GOT3 (cell line): Measurements from ENCODE around the gene PRKG1.
"Not testable (repeated sequence)": the region's sequence is repeated elsewhere in the genome, so short reads cannot be mapped to it uniquely, and the experiment has no call there.

Experiments
- DNase-seq: peaks from one replicate; lab custom pipeline; 2025; ENCODE audit warnings: mixed read lengths; lab: John Stamatoyannopoulos, UW

PRKG1 gene

GRCh38 chr10:51377932-51378599 lies 303.8 kb downstream of the PRKG1 start:
- DNase-seq: no peak

- no peak for DNase-seq
These were observed 307.9 kb downstream of the PRKG1 start for GRCh38 chr10:51382181-51382580.

GRCh38 chr10:51384971-51385370 lies 310.7 kb downstream of the PRKG1 start:
- no peak for DNase-seq

- no peak for DNase-seq
These were observed 312.1 kb downstream of the PRKG1 start for GRCh38 chr10:51386248-51386885.

GRCh38 chr10:51389415-51390321 lies 315.4 kb downstream of the PRKG1 start:
- DNase-seq: no peak

GRCh38 chr10:51393006-51393405 lies 318.7 kb downstream of the PRKG1 start:
- DNase-seq: not testable (repeated sequence)

- DNase-seq: no peak
These were observed 319.8 kb downstream of the PRKG1 start for GRCh38 chr10:51394039-51394438.

GRCh38 chr10:51397244-51397643 lies 323.0 kb downstream of the PRKG1 start:
- no peak for DNase-seq

- no peak for DNase-seq
These were observed 323.4 kb downstream of the PRKG1 start for GRCh38 chr10:51397695-51398094.

GRCh38 chr10:51399840-51400239 lies 325.6 kb downstream of the PRKG1 start:
- DNase-seq: no peak

GRCh38 chr10:51400392-51401096 lies 326.3 kb downstream of the PRKG1 start:
- DNase-seq: no peak

- no peak for DNase-seq
These were observed 329.2 kb downstream of the PRKG1 start for GRCh38 chr10:51403521-51403920.

GRCh38 chr10:51405580-51406351 lies 331.5 kb downstream of the PRKG1 start:
- no peak for DNase-seq

- no peak for DNase-seq
These were observed 332.3 kb downstream of the PRKG1 start for GRCh38 chr10:51406581-51406980.

- no peak for DNase-seq
These were observed 342.2 kb downstream of the PRKG1 start for GRCh38 chr10:51416494-51416893.

GRCh38 chr10:51419196-51420093 lies 345.2 kb downstream of the PRKG1 start:
- no peak for DNase-seq

- no peak for DNase-seq
These were observed 347.6 kb downstream of the PRKG1 start for GRCh38 chr10:51421853-51422252.

GRCh38 chr10:51422311-51423120 lies 348.2 kb downstream of the PRKG1 start:
- peak; percentile 6 for DNase-seq

GRCh38 chr10:51423121-51423452 lies 348.8 kb downstream of the PRKG1 start:
- no peak for DNase-seq

GRCh38 chr10:51425431-51425830 lies 351.1 kb downstream of the PRKG1 start:
- no peak for DNase-seq
